ENCODE results near the gene DUT. TPM values are rescaled to one million over a fixed set of nuclear protein-coding genes. Genes with fewer than 3 reads are reported as not detected.

The DUT gene
- total RNA-seq, 1 experiment from 2014 or later = 85.2 TPM

DNA sequence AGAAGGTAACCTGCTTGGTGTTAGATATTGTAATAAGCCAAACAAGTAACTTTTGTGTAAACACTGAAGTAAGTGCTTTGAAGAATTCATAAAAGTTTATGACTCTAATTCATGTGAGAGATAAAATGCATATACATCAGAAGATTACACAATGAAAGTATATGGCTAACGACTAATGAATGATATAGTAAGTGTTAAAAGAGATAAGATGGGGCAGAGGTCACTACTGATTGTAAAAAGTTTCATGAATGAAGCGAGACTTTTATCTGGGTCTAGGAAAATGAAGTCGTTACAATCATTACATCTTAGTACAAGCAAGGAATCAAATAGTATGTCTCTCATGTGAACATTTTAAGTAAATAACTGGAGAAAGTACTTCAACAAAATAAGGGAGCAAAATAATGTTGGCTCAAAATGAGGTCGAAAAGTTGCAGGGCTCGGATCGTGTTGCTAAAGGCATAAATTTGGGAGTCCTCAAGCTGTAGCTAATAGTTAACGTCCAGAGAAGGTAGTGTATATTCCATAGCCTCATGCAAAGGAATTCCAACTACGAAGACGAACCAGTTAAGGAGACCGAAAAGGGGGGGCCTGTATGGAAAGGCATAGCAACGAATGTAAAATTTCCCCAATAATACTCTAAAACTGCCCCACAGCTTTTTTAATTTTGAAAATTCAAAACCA, 984 bp upstream of the DUT start:
- Histone ChIP-seq H3K27me3 (ENCODE audit: low read length) (no peaks in the 10 kb centered on the region), H4K20me1 (ENCODE audit: low read length) (0 out of 2 replicates have a peak, but pooled peaks cover 8% of the 10 kb centered on the region), H3K4me2 (ENCODE audit: low read length) (peak overlapping the region; percentile 86), H3K4me3 (ENCODE audit: low read length) (peak overlapping the region; percentile 83), H3K27ac (ENCODE audit: low read length) (no peak overlapping the region), H3K9ac (ENCODE audit: low read length) (peak overlapping the region; percentile 100), H3K4me1 (ENCODE audit: insufficient read depth, low read length) (peaks cover 14% of the 10 kb centered on the region), H3K79me2 (ENCODE audit: low read length) (peaks cover 33% of the 10 kb centered on the region), H3K9me2 (replicated peaks; ENCODE audit: low read length) (no peaks in the 10 kb centered on the region), H2AFZ (ENCODE audit: low read length) (peak overlapping the region; percentile 75; the same call in 1 of the 2 replicates), H3K36me3 (ENCODE audit: low read depth, low read length) (peaks cover 3% of the 10 kb centered on the region; the same call in 1 of the 2 replicates), H3F3A (ENCODE audit: low read length, unreplicated experiment) (no peaks in the 10 kb centered on the region), H3K9me3 (ENCODE audit: low read length) (no peaks in the 10 kb centered on the region)
- POLR2A ChIA-PET (ENCODE audit: unreplicated experiment) = interaction anchor here (0.7 kb wide), 1 partner anchor 1853 kb away, joined by 3 read pairs; no protein-coding TSS in a partner anchor
- DNase-seq = peak; percentile 3
- BruUV-seq (replicated peaks) = TSS peak; percentile 66
- TF ChIP-seq EZH2 (IDR thresholded peaks at IDR 0.05; ENCODE audit: low read length, unreplicated experiment) (no peak), EZH2phosphoT487 (IDR thresholded peaks at IDR 0.05; ENCODE audit: borderline replicate concordance, low read length) (no peak)
- TF ChIP-seq, protein P1, sequence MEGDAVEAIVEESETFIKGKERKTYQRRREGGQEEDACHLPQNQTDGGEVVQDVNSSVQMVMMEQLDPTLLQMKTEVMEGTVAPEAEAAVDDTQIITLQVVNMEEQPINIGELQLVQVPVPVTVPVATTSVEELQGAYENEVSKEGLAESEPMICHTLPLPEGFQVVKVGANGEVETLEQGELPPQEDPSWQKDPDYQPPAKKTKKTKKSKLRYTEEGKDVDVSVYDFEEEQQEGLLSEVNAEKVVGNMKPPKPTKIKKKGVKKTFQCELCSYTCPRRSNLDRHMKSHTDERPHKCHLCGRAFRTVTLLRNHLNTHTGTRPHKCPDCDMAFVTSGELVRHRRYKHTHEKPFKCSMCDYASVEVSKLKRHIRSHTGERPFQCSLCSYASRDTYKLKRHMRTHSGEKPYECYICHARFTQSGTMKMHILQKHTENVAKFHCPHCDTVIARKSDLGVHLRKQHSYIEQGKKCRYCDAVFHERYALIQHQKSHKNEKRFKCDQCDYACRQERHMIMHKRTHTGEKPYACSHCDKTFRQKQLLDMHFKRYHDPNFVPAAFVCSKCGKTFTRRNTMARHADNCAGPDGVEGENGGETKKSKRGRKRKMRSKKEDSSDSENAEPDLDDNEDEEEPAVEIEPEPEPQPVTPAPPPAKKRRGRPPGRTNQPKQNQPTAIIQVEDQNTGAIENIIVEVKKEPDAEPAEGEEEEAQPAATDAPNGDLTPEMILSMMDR (conservative IDR thresholded peaks at IDR 0.05; ENCODE audit: low read depth, low read length) = no peak
- ATAC-seq = no peak
- CTCF ChIA-PET = no interaction called here
- intact Hi-C loops (cut with micrococcal nuclease) = no loop called here

DNA sequence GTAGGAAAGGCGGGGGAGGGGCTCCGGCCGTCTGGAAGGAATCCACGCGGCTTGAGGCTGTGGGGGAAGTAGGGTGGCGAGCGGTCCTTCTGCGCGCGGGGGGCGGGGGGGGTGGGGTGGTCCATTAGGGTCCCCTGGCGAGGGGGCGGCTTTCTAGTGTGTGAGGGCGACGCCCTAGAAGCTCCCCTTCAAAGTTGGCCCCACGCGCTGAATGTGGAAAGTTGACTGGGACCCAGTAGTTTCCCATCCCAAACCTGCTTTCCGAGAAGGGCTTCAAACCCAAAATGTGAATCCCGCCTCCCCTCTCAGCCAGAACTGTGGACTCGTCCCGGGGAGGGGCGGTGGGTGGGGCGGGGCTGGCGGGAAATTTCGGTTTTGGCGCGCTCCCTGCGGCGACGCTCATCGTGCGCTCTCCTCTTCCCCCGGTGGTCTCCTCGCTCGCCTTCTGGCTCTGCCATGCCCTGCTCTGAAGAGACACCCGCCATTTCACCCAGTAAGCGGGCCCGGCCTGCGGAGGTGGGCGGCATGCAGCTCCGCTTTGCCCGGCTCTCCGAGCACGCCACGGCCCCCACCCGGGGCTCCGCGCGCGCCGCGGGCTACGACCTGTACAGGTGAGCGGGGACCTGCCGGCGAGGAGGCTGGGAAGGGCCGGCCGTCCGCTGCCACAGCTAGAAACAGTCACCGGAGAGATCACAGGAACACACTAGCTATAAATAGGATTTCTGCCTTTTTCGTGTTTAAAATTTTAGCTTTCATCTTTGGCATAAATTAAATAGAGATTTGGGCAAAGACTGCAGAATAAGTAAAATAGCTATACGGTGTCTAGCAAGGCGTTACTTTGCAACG, 790 bp downstream of the DUT start:
- peak; percentile 58 for DNase-seq
- intact Hi-C loops (cut with micrococcal nuclease) = no loop called here
- no peaks in the 10 kb centered on the region for H3K9me2 ChIP-seq (replicated peaks; ENCODE audit: low read length)
- H3K36me3 ChIP-seq (ENCODE audit: low read depth, low read length) = peaks cover 15% of the 10 kb centered on the region; the same call in 1 of the 2 replicates
- ATAC-seq = peak; percentile 55
- peak overlapping the region; percentile 100 for H3K9ac ChIP-seq (ENCODE audit: low read length)
- peak overlapping the region; percentile 75 for H2AFZ ChIP-seq (ENCODE audit: low read length)
- ChIA-PET CTCF (interaction anchor here (0.6 kb wide), 1 partner anchor 644 kb away, joined by 4 read pairs; no protein-coding TSS in a partner anchor), POLR2A (ENCODE audit: unreplicated experiment) (no interaction called here)
- H4K20me1 ChIP-seq (ENCODE audit: low read length) = 0 out of 2 replicates have a peak, but pooled peaks cover 8% of the 10 kb centered on the region
- H3K27ac ChIP-seq (ENCODE audit: low read length) = peak overlapping the region; percentile 96
- peaks cover 4% of the 10 kb centered on the region for H3F3A ChIP-seq (ENCODE audit: low read length, unreplicated experiment)
- H3K27me3 ChIP-seq (ENCODE audit: low read length) = no peaks in the 10 kb centered on the region
- H3K79me2 ChIP-seq (ENCODE audit: low read length) = peaks cover 37% of the 10 kb centered on the region
- H3K9me3 ChIP-seq (ENCODE audit: low read length) = no peaks in the 10 kb centered on the region
- peak overlapping the region; percentile 86 for H3K4me2 ChIP-seq (ENCODE audit: low read length)
- no peak for TF ChIP-seq EZH2 (IDR thresholded peaks at IDR 0.05; ENCODE audit: low read length, unreplicated experiment)
- TF ChIP-seq, protein P1 (conservative IDR thresholded peaks at IDR 0.05; ENCODE audit: low read depth, low read length) = no peak
- TF ChIP-seq EZH2phosphoT487 (IDR thresholded peaks at IDR 0.05; ENCODE audit: borderline replicate concordance, low read length) = no peak
- BruUV-seq (replicated peaks) = no TSS peak
- H3K4me3 ChIP-seq (ENCODE audit: low read length) = peak overlapping the region; percentile 83
- peaks cover 14% of the 10 kb centered on the region for H3K4me1 ChIP-seq (ENCODE audit: insufficient read depth, low read length)
